Astrocyte of the cerebellum (primary cell): Measurements from ENCODE around the gene TAB2.

ENCODE experiments used
- DNase-seq: peaks from one replicate; pipeline ENCODE4 v3.0.0-alpha.2; 2011; ENCODE audit warnings: low read depth
- H3K4me3 ChIP-seq: 2 replicates; pipeline ENCODE4 v1.5.1; 2011; ENCODE audit warnings: mild to moderate bottlenecking, low read depth, low read length, moderate library complexity
- in situ Hi-C: cut with HindIII; loops from 2 replicates; pipeline ENCODE4 v1.10.0; 2017; ENCODE audit warnings: low sequenced_read_pairs
- TF ChIP-seq, protein P1 (sequence below): IDR thresholded peaks from 2 replicates; pipeline ENCODE4 v1.5.1; 2012; ENCODE audit warnings: low read length, low read depth, moderate library complexity, mild to moderate bottlenecking; ENCODE audit errors: missing control alignments

The TAB2 gene

DNA sequence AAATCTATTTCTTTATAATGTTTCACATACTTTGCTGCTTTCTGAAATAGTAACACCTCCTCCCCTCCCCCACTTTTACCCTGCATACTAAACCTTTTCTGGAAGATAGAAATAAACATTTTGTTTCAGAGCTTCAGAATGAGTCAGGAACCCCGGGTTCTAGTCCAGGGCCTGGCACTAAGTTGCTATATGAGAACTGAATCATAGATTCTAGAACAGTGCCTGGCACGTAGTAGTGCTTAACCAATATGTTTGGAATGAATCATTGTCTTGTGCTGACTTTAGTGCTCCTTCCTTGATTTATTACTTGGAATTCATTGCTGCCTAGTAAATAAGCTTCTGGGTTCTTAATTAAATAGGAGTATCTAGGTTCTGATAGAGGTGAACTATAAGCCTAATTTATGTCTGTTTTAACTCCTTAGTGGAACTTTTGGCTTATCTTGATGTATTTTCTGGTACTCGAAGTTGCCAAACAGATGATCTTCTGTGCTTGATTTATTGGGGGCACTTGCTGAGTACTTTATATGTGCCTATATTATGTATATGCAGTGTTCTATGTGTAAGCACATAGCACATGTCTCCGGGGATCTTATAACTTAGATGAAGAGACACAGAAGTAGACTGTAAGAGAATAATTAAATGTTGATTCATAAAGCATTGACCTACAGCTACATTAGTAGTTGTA is 18.6 kb downstream of the TAB2 start:
- TF ChIP-seq, protein P1, sequence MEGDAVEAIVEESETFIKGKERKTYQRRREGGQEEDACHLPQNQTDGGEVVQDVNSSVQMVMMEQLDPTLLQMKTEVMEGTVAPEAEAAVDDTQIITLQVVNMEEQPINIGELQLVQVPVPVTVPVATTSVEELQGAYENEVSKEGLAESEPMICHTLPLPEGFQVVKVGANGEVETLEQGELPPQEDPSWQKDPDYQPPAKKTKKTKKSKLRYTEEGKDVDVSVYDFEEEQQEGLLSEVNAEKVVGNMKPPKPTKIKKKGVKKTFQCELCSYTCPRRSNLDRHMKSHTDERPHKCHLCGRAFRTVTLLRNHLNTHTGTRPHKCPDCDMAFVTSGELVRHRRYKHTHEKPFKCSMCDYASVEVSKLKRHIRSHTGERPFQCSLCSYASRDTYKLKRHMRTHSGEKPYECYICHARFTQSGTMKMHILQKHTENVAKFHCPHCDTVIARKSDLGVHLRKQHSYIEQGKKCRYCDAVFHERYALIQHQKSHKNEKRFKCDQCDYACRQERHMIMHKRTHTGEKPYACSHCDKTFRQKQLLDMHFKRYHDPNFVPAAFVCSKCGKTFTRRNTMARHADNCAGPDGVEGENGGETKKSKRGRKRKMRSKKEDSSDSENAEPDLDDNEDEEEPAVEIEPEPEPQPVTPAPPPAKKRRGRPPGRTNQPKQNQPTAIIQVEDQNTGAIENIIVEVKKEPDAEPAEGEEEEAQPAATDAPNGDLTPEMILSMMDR = no peak
- no peak overlapping the region for H3K4me3 ChIP-seq
- DNase-seq = no peak

DNA sequence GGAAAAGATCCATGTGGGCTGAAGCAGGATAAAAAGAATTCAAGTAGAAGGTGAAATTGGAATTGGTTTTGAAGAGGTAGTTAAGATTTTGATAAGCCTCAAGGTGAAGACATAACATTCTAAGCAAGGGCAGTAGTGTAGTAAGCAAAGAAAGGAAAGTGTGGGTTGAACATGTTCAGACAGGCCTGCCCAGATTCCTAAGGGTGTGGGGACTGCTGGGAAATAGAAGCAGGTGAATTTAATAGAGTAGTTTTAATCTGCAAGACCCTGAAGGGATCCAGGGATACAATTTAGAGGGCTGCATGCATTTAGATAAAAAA is 19.1 kb downstream of the TAB2 start:
- H3K4me3 ChIP-seq = no peak overlapping the region
- in situ Hi-C loops = no loop called here

More for the DNA sequence above, 18.6 kb downstream of the TAB2 start:
- in situ Hi-C loops = no loop called here

DNA sequence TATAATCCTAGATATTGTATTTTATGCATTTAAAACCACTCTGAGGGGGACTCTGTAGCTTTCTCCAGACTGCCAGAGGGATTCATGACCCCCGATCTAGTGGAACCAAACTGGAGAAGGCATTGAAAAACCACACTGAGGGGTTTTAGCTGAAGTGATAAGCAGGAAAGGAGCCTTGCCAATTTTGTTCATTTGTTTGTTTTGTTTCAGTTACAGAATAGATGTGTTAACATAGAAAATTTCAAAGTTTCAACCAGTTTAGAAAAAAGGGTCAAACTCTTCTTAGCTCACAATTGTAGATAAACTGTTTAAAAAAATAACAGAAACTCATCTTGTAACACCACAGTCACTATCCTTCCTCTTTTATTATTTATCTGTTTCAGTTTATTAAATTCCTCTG is 19.8 kb downstream of the TAB2 start:
- no peak for DNase-seq
- TF ChIP-seq, protein P1 = no peak
- H3K4me3 ChIP-seq = no peak overlapping the region
- in situ Hi-C loops = no loop called here

More for the DNA sequence above, 19.1 kb downstream of the TAB2 start:
- TF ChIP-seq, protein P1 = no peak
- DNase-seq = no peak

DNA sequence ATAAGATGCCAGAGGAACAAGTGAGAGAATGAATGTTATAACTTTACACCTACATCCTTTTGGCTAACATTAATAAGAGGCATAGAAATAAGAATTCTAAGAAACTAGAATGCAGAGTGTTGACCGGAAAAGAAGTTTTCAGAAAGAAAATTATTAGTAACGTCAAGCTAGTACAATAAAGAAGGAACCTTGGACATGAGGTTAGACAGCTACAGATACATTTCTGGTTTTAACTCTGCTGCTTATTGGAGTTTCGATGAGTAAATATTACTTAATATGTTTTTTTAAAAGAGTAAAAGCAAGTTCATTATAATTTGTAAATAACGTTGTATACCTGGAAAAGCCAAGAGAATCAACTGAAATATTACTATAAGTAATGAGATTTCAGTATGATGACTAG is 22.7 kb downstream of the TAB2 start:
- TF ChIP-seq, protein P1 = no peak
- no peak for DNase-seq
- no peak overlapping the region for H3K4me3 ChIP-seq
- in situ Hi-C loops = no loop called here

DNA sequence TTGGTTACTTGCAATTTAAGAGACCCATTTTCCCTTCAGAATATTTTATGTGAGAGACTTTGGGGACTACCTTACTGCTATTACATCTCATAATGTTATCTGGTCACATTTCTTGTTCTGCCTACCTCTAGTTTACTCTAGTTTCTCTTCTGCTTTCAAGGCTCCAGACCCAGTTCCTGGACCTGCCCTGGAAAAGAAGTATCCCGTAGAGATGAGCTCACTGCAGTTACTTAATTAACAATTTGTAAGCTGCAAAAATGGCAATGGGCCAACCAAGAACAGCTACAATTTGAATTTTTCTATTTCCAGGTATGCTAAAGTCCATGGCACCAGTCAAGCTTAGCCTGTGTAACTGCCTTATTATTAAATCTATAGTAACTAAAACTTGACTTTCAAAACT is 25.0 kb downstream of the TAB2 start:
- DNase-seq = no peak
- H3K4me3 ChIP-seq = no peak overlapping the region
- in situ Hi-C loops = no loop called here
- TF ChIP-seq, protein P1 = no peak

DNA sequence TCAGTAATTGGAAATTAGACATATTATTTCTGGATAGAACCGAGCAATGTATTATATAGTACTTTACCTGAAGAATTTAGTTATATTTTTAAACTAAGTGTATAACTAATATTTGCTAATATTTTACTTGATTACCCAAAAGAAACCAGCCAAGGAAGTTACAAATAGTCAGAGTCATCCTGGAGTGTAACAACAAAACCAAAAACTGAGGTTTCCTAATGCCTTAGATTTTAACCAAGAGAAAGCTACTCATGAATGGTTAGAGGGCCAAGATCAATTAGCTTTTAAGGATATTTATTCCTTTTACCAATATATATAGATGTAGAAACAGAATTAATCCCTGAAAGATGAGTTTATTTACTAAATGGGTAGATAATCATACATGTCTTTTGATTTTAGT is 26.0 kb downstream of the TAB2 start:
- in situ Hi-C loops = no loop called here
- TF ChIP-seq, protein P1 = no peak
- no peak for DNase-seq
- no peak overlapping the region for H3K4me3 ChIP-seq
